Endodermal cell (in vitro differentiated cells): ENCODE measurements around the gene CMSS1. TPM values are rescaled to one million over a fixed set of nuclear protein-coding genes. Genes with fewer than 3 reads are reported as not detected.

Experiments
- DNase-seq: peaks from one replicate; pipeline ENCODE4 v3.0.0-alpha.2; 2017
- H3K27ac ChIP-seq: 2 replicates; pipeline ENCODE4 v1.5.1; 2013; ENCODE audit warnings: mild to moderate bottlenecking, low read depth, low read length, moderate library complexity
- H3K27me3 ChIP-seq: 2 replicates; pipeline ENCODE4 v1.6.1; 2013; ENCODE audit warnings: mild to moderate bottlenecking, low read length, moderate library complexity; ENCODE audit not compliant: insufficient read depth, control insufficient read depth, poor library complexity, severe bottlenecking
- H3K36me3 ChIP-seq: 2 replicates; pipeline ENCODE4 v1.7.0; 2013; ENCODE audit warnings: mild to moderate bottlenecking, low read length, moderate library complexity; ENCODE audit not compliant: control insufficient read depth, insufficient read depth
- H3K4me1 ChIP-seq: one replicate; pipeline ENCODE4 v1.7.0; 2013; ENCODE audit warnings: low read length; ENCODE audit not compliant: control insufficient read depth, insufficient read depth
- H3K4me3 ChIP-seq: 2 replicates; pipeline ENCODE4 v1.5.1; 2013; ENCODE audit warnings: mild to moderate bottlenecking, low read length, moderate library complexity
- H3K9ac ChIP-seq: 2 replicates; pipeline ENCODE4 v1.6.1; 2013; ENCODE audit warnings: mild to moderate bottlenecking, low read length, moderate library complexity; ENCODE audit not compliant: poor library complexity, severe bottlenecking; ENCODE audit errors: extremely low read depth
- H3K9me3 ChIP-seq: 2 replicates; pipeline ENCODE4 v1.6.1; 2013; ENCODE audit warnings: mild to moderate bottlenecking, low read length, moderate library complexity; ENCODE audit not compliant: control insufficient read depth
- H3K27ac Mint-ChIP-seq: 2 replicates; pipeline ENCODE4 v1.8.0; 2020; ENCODE audit warnings: mixed read lengths
- H3K27me3 Mint-ChIP-seq: 2 replicates; pipeline ENCODE4 v1.8.0; 2021; ENCODE audit warnings: mild to moderate bottlenecking, mixed read lengths; ENCODE audit not compliant: insufficient read depth
- H3K36me3 Mint-ChIP-seq: 2 replicates; pipeline ENCODE4 v1.8.0; 2020; ENCODE audit warnings: low read depth, mixed read lengths
- H3K4me1 Mint-ChIP-seq: 2 replicates; pipeline ENCODE4 v1.8.0; 2020; ENCODE audit warnings: mixed read lengths
- H3K4me3 Mint-ChIP-seq: 2 replicates; pipeline ENCODE4 v1.8.0; 2020; ENCODE audit warnings: mild to moderate bottlenecking, moderate library complexity, mixed read lengths
- H3K9me3 Mint-ChIP-seq: 2 replicates; pipeline ENCODE4 v1.8.0; 2020; ENCODE audit warnings: mild to moderate bottlenecking, mixed read lengths
- CTCF ChIP-seq: fragments of 200-600 bp; sonication (generic); conservative IDR thresholded peaks from 2 replicates; pipeline ENCODE4 v1.5.0; 2021; ENCODE audit warnings: antibody characterized with exemption, mild to moderate bottlenecking
- WGBS, 2 experiments: methylation state at CpG; one replicate each; pipeline versions ENCODE4 v1.1.5 to v1.1.7; 2013; ENCODE audit warnings: missing lambda C conversion rate in 2 of 2, mixed read lengths in 1 of 2; ENCODE audit not compliant: insufficient coverage in 1 of 2, insufficient read length in 1 of 2; 5-methylcytosine and 5-hydroxymethylcytosine counted together
- total RNA-seq, 2 donors: library from RNA; stranded (reverse); fragmentation: NEBNext Ultra II Directional in 1 of 2; extraction: Animal tissue kit (Norgen Biotek cat#: 25700) in 1 of 2; gene quantifications; 2 replicates in 1 of 2; 3 replicates in 1 of 2; pipeline ENCODE4 v1.2.1, GENCODE V29; 2021

CMSS1 gene
- total RNA-seq, 2 donors from 2014 or later = 48.5 to 50.8 TPM

- peaks cover 36% of the 10 kb centered on the region for H3K4me1 Mint-ChIP-seq
- Histone ChIP-seq H3K4me3 (no peak overlapping the region), H3K9me3 (no peaks in the 10 kb centered on the region), H3K9ac (no peak overlapping the region), H3K4me1 (peaks cover 14% of the 10 kb centered on the region), H3K27ac (peak overlapping the region; percentile 12), H3K27me3 (no peaks in the 10 kb centered on the region), H3K36me3 (no peaks in the 10 kb centered on the region)
- H3K4me3 Mint-ChIP-seq = no peak overlapping the region
- H3K36me3 Mint-ChIP-seq = no peaks in the 10 kb centered on the region
- 61% methylated on average over 1 of the region's 1 CpG; no CpG with 5 or more reads in 1 of the 2 experiments for WGBS, 2 experiments
- no peaks in the 10 kb centered on the region for H3K27me3 Mint-ChIP-seq
- no peak for DNase-seq
- H3K27ac Mint-ChIP-seq = peak overlapping the region; percentile 82
- TF ChIP-seq CTCF = no peak
- H3K9me3 Mint-ChIP-seq = no peaks in the 10 kb centered on the region
Measured at GRCh38 chr3:100073049-100073713, 255.5 kb downstream of the CMSS1 start.

GRCh38 chr3:100073714-100074307, 256.1 kb downstream of the CMSS1 start:
- TF ChIP-seq CTCF = no peak
- Histone ChIP-seq H3K27me3 (no peaks in the 10 kb centered on the region), H3K9me3 (no peaks in the 10 kb centered on the region), H3K4me3 (peak overlapping the region; percentile 14), H3K9ac (no peak overlapping the region), H3K4me1 (peaks cover 14% of the 10 kb centered on the region), H3K36me3 (no peaks in the 10 kb centered on the region), H3K27ac (peak overlapping the region; percentile 83)
- 39 to 56% methylated on average over 6 to 10 of the region's 10 CpGs for WGBS, 2 experiments
- H3K9me3 Mint-ChIP-seq = no peaks in the 10 kb centered on the region
- DNase-seq = peak; percentile 65
- H3K4me1 Mint-ChIP-seq = peaks cover 36% of the 10 kb centered on the region
- H3K4me3 Mint-ChIP-seq = peak overlapping the region; percentile 14
- H3K36me3 Mint-ChIP-seq = no peaks in the 10 kb centered on the region
- H3K27ac Mint-ChIP-seq = peak overlapping the region; percentile 82
- no peaks in the 10 kb centered on the region for H3K27me3 Mint-ChIP-seq

GRCh38 chr3:100075196-100075595, 257.5 kb downstream of the CMSS1 start:
- no peak overlapping the region for H3K4me3 Mint-ChIP-seq
- no peaks in the 10 kb centered on the region for H3K27me3 Mint-ChIP-seq
- no peaks in the 10 kb centered on the region for H3K9me3 Mint-ChIP-seq
- no peak for TF ChIP-seq CTCF
- WGBS, 2 experiments = 87 to 96% methylated on average over 3 to 4 of the region's 4 CpGs
- H3K4me1 Mint-ChIP-seq = peaks cover 36% of the 10 kb centered on the region
- Histone ChIP-seq H3K27ac (no peak overlapping the region), H3K27me3 (no peaks in the 10 kb centered on the region), H3K36me3 (no peaks in the 10 kb centered on the region), H3K9me3 (no peaks in the 10 kb centered on the region), H3K9ac (no peak overlapping the region), H3K4me1 (peaks cover 14% of the 10 kb centered on the region), H3K4me3 (no peak overlapping the region)
- no peaks in the 10 kb centered on the region for H3K36me3 Mint-ChIP-seq
- H3K27ac Mint-ChIP-seq = no peak overlapping the region
- DNase-seq = no peak
